Stomach (tissue), 4 donors: Measurements from ENCODE around the gene PTPRM.

Experiments
- CTCF ChIP-seq, 7 experiments: fragments of 450-650 bp in 4 of 7; fragments of 200-600 bp in 3 of 7; sonication (generic) in 3 of 7; IDR thresholded peaks; one replicate each; pipeline ENCODE4 v1.5.1; 2016 to 2019; ENCODE audit warnings: antibody characterized with exemption in 7 of 7, control low read depth in 2 of 7, mild to moderate bottlenecking in 1 of 7
- EP300 ChIP-seq: sonication (generic); formaldehyde crosslinking; IDR thresholded peaks from one replicate; pipeline ENCODE4 v1.6.1; 2017; ENCODE audit warnings: antibody characterized with exemption
- POLR2A ChIP-seq, 4 donors: fragments of 450-650 bp; IDR thresholded peaks; one replicate each; pipeline ENCODE4 v1.6.1; 2016; ENCODE audit warnings: antibody characterized with exemption in 4 of 4, control low read depth in 2 of 4, mild to moderate bottlenecking in 1 of 4, moderate library complexity in 1 of 4
- POLR2AphosphoS5 ChIP-seq, 3 donors: sonication (generic); formaldehyde crosslinking; IDR thresholded peaks; one replicate each; pipeline ENCODE4 v1.6.1; 2016; ENCODE audit warnings: antibody characterized with exemption in 3 of 3

- no peak for TF ChIP-seq CTCF (IDR thresholded peaks at IDR 0.05)
- no peak for TF ChIP-seq POLR2AphosphoS5 (IDR thresholded peaks at IDR 0.05)
- TF ChIP-seq POLR2A (IDR thresholded peaks at IDR 0.05), result no peak
- no peak for TF ChIP-seq EP300
Observed at GRCh38 chr18:8169722-8170121, 602.6 kb downstream of the PTPRM start.
